ENCODE data around the gene B3GNT3. TPM values are rescaled to one million over a fixed set of nuclear protein-coding genes. Genes with fewer than 3 reads are reported as not detected.

The B3GNT3 gene
- total RNA-seq, 1 donor from 2014 or later = not detected

DNA sequence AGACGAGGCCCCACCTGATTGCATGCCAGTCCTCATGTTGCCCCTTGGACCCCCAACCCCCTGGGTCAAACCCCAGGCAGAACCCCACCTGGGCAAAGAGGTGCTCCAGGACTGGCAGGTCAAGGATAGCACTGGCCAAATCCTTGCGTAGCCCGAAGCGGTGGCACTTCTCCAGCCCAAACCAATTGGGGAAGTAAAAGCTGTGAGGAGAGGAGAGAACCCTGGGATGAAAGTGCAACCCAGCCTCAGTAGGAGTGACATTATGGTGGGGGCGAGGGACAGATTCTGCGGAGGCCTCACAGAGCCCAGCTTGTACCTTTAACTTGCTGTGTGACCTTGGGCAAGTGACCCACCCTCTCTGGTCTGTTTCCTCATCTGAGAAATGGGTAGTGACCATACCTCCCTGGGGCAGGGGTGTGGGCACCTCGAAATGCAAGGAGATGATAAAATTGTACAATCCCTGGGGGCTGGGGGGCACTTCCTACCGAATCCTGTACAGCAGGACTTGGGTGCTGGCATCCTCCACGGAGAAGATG lies 48.4 kb downstream of the B3GNT3 start:
- H4K20me1 ChIP-seq (ENCODE audit: low read depth) = no peaks in the 10 kb centered on the region
- Mint-ChIP-seq H3K9me3 (no peaks in the 10 kb centered on the region), H3K36me3 (no peaks in the 10 kb centered on the region), H3K27me3 (ENCODE audit: insufficient read depth, low read depth) (peaks cover 12% of the 10 kb centered on the region), H3K27ac (no peak overlapping the region), H3K4me1 (peaks cover 16% of the 10 kb centered on the region), H3K4me3 (peak overlapping the region; percentile 74)
- H3K4me3 ChIP-seq = no peak overlapping the region
- H3K36me3 ChIP-seq = no peaks in the 10 kb centered on the region
- H3K4me2 ChIP-seq = no peak overlapping the region
- peaks cover 62% of the 10 kb centered on the region for H3K27me3 ChIP-seq
- no peak for TF ChIP-seq EZH2phosphoT487 (IDR thresholded peaks at IDR 0.05)
- TF ChIP-seq, protein P1, sequence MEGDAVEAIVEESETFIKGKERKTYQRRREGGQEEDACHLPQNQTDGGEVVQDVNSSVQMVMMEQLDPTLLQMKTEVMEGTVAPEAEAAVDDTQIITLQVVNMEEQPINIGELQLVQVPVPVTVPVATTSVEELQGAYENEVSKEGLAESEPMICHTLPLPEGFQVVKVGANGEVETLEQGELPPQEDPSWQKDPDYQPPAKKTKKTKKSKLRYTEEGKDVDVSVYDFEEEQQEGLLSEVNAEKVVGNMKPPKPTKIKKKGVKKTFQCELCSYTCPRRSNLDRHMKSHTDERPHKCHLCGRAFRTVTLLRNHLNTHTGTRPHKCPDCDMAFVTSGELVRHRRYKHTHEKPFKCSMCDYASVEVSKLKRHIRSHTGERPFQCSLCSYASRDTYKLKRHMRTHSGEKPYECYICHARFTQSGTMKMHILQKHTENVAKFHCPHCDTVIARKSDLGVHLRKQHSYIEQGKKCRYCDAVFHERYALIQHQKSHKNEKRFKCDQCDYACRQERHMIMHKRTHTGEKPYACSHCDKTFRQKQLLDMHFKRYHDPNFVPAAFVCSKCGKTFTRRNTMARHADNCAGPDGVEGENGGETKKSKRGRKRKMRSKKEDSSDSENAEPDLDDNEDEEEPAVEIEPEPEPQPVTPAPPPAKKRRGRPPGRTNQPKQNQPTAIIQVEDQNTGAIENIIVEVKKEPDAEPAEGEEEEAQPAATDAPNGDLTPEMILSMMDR (IDR thresholded peaks at IDR 0.05) = no peak
- TF ChIP-seq EZH2 (IDR thresholded peaks at IDR 0.05) = no peak
- no peak overlapping the region for H2AFZ ChIP-seq (replicated peaks)
- no peak overlapping the region for H3K9ac ChIP-seq
- peaks cover 7% of the 10 kb centered on the region for H3K4me1 ChIP-seq
- peaks cover 5% of the 10 kb centered on the region for H3F3A ChIP-seq (ENCODE audit: low read depth)
- H3K79me2 ChIP-seq (ENCODE audit: low read depth) = no peaks in the 10 kb centered on the region
- DNase-seq (ENCODE audit: low spot score) = no peak
- no peak overlapping the region for H3K27ac ChIP-seq
- H3K9me3 ChIP-seq (ENCODE audit: low read depth) = no peaks in the 10 kb centered on the region

DNA sequence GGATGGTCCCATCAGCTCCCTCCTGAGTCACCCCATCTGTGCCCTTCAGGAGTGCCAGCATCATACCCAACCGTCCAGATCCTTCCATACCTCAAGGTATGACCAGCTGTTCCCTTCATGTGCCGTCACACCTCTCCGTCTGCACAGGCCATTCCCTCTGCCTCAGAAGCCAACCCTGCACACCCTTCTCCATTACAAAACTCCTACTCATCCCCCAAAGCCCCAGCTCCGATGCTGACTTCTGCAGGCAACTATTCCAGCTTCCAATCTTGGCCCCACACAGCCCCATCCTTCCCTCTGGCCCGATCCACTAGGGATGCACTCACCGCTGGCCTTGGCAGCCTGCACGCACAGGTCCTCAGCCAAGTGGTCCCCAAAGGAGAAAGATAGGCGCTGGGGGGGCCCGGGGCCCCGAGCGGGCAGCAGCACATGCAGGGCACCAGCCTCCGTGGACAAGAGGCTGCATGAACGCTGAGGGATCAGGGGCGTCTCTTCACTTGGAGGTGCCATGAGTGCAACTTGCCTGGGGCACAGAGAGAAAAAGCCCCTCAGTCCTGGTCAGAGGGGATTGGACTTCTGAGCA lies 49.1 kb downstream of the B3GNT3 start:
- Histone ChIP-seq H3K9me3 (ENCODE audit: low read depth) (no peaks in the 10 kb centered on the region), H3K4me3 (no peak overlapping the region), H3K79me2 (ENCODE audit: low read depth) (no peaks in the 10 kb centered on the region), H3F3A (ENCODE audit: low read depth) (peaks cover 11% of the 10 kb centered on the region), H3K36me3 (no peaks in the 10 kb centered on the region), H2AFZ (replicated peaks) (no peak overlapping the region), H3K4me1 (peaks cover 7% of the 10 kb centered on the region), H3K27me3 (peaks cover 60% of the 10 kb centered on the region), H3K9ac (no peak overlapping the region), H3K4me2 (no peak overlapping the region), H4K20me1 (ENCODE audit: low read depth) (no peaks in the 10 kb centered on the region), H3K27ac (no peak overlapping the region)
- Mint-ChIP-seq H3K36me3 (no peaks in the 10 kb centered on the region), H3K4me1 (peaks cover 19% of the 10 kb centered on the region), H3K27me3 (ENCODE audit: insufficient read depth, low read depth) (peaks cover 12% of the 10 kb centered on the region), H3K27ac (no peak overlapping the region), H3K4me3 (peak overlapping the region; percentile 74), H3K9me3 (no peaks in the 10 kb centered on the region)
- DNase-seq (ENCODE audit: low spot score) = no peak
- TF ChIP-seq EZH2phosphoT487 (IDR thresholded peaks at IDR 0.05) = no peak
- TF ChIP-seq, protein P1 (IDR thresholded peaks at IDR 0.05) = no peak
- no peak for TF ChIP-seq EZH2 (IDR thresholded peaks at IDR 0.05)

DNA sequence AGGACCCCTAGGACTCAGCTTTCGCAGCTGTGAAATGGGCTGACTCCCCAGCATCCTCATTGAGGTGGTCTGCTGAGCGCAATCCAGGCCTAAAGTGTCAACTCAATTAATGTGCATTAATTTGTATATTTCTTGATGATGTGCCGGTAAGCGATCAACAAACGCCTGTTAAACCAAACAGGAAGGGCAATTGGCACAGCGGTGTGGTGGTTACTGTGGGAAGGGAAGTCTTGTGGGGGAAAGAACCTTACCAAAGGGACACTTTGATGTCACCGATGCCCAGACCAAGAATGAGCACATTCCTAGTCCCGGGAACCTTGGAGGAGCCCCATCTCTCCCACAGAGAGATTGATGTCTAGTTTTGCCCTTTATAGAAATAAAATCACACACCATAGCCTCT lies 51.2 kb downstream of the B3GNT3 start:
- no peaks in the 10 kb centered on the region for H3K9me3 Mint-ChIP-seq
- no peaks in the 10 kb centered on the region for H3K36me3 Mint-ChIP-seq
- no peak overlapping the region for H2AFZ ChIP-seq (replicated peaks)
- peaks cover 9% of the 10 kb centered on the region for H3K27me3 Mint-ChIP-seq (ENCODE audit: insufficient read depth, low read depth)
- DNase-seq (ENCODE audit: low spot score) = no peak
- no peak overlapping the region for H3K27ac Mint-ChIP-seq
- H3K36me3 ChIP-seq = no peaks in the 10 kb centered on the region
- no peaks in the 10 kb centered on the region for H3K9me3 ChIP-seq (ENCODE audit: low read depth)
- TF ChIP-seq, protein P1 (IDR thresholded peaks at IDR 0.05) = no peak
- TF ChIP-seq EZH2phosphoT487 (IDR thresholded peaks at IDR 0.05) (no peak), EZH2 (IDR thresholded peaks at IDR 0.05) (no peak)
- H3K4me3 Mint-ChIP-seq = no peak overlapping the region
- H3K9ac ChIP-seq = no peak overlapping the region
- H3K79me2 ChIP-seq (ENCODE audit: low read depth) = no peaks in the 10 kb centered on the region
- peaks cover 15% of the 10 kb centered on the region for H3K4me1 Mint-ChIP-seq
- H3K4me2 ChIP-seq = no peak overlapping the region
- H3K27me3 ChIP-seq = peaks cover 39% of the 10 kb centered on the region
- H3F3A ChIP-seq (ENCODE audit: low read depth) = peaks cover 14% of the 10 kb centered on the region
- H4K20me1 ChIP-seq (ENCODE audit: low read depth) = no peaks in the 10 kb centered on the region
- peaks cover 3% of the 10 kb centered on the region for H3K4me1 ChIP-seq
- no peak overlapping the region for H3K4me3 ChIP-seq
- no peak overlapping the region for H3K27ac ChIP-seq

Data from neural progenitor cell (in vitro differentiated cells).